ENCODE measurements around the gene NRP2. TPM values are rescaled to one million over a fixed set of nuclear protein-coding genes. Genes with fewer than 3 reads are reported as not detected.

Gene NRP2
- polyA plus RNA-seq, 2 of the 4 experiments (the other 2 are of a cell fraction) = 144 to 159 TPM

GRCh38 chr2:205655779-205656456, 26.4 kb upstream of the NRP2 start:
- no peaks in the 10 kb centered on the region for H3K9me3 ChIP-seq
- POLR2A ChIA-PET = no interaction called here
- H3K27ac ChIP-seq = no peak overlapping the region
- 47% methylated on average over 6 of the region's 6 CpGs for WGBS (ENCODE audit: missing lambda C conversion rate)
- H3K4me2 ChIP-seq = no peak overlapping the region
- H3K4me1 ChIP-seq = peaks cover 10% of the 10 kb centered on the region
- CTCF ChIA-PET = no interaction called here
- no peak overlapping the region for H3K4me3 ChIP-seq
- no peak for TF ChIP-seq NR3C1 (IDR thresholded peaks at IDR 0.05)
- no peak for TF ChIP-seq RCOR1 (IDR thresholded peaks at IDR 0.05; ENCODE audit: low read depth, low read length)
- no peak for TF ChIP-seq REST (IDR thresholded peaks at IDR 0.05)
- TF ChIP-seq USF2 (IDR thresholded peaks at IDR 0.05) = no peak
- no peak for TF ChIP-seq E2F6 (IDR thresholded peaks at IDR 0.05; ENCODE audit: borderline replicate concordance, low read depth)
- no peak for TF ChIP-seq PBX3 (IDR thresholded peaks at IDR 0.05)
- TF ChIP-seq POLR2AphosphoS2 (conservative IDR thresholded peaks at IDR 0.05; ENCODE audit: low read length) = no peak
- no peak for TF ChIP-seq MAX (IDR thresholded peaks at IDR 0.05)
- no peak for TF ChIP-seq HES2 (IDR thresholded peaks at IDR 0.05)
- TF ChIP-seq NFE2L2 (conservative IDR thresholded peaks at IDR 0.05; ENCODE audit: low read length) = no peak
- TF ChIP-seq ATOH8 (CRISPR knock-in tag; IDR thresholded peaks at IDR 0.05; ENCODE audit: low read depth) = no peak
- ATAC-seq = no peak
- FAIRE-seq = no peak
- no peak for DNase-seq (ENCODE audit: low read depth in 1 of 2, low spot score in 1 of 2)

- no peaks in the 10 kb centered on the region for H3K9me3 ChIP-seq
- no peak for ATAC-seq
- TF ChIP-seq RAD21 (conservative IDR thresholded peaks at IDR 0.05 in 1 of 2, IDR thresholded peaks at IDR 0.05 in 1 of 2) (no peak), NFE2L2 (conservative IDR thresholded peaks at IDR 0.05; ENCODE audit: low read length) (no peak), SREBF2 (IDR thresholded peaks at IDR 0.05) (no peak), FOXS1 (CRISPR knock-in tag; IDR thresholded peaks at IDR 0.05) (no peak), HEYL (CRISPR knock-in tag; IDR thresholded peaks at IDR 0.05) (no peak), BHLHE40 (IDR thresholded peaks at IDR 0.05; ENCODE audit: low read depth, low read length) (no peak), EP300 (IDR thresholded peaks at IDR 0.05) (no peak), JUN (IDR thresholded peaks at IDR 0.05) (no peak), ATOH8 (CRISPR knock-in tag; IDR thresholded peaks at IDR 0.05; ENCODE audit: low read depth) (no peak), MAZ (IDR thresholded peaks at IDR 0.05; ENCODE audit: borderline replicate concordance, low read depth, low read length) (no peak)
- H3K4me3 ChIP-seq = no peak overlapping the region
- DNase-seq (ENCODE audit: low read depth in 1 of 2, low spot score in 1 of 2) = no peak
- H3K4me2 ChIP-seq = no peak overlapping the region
- H3K27ac ChIP-seq = no peak overlapping the region
- H3K4me1 ChIP-seq = peaks cover 10% of the 10 kb centered on the region
- CTCF ChIA-PET = no interaction called here
- FAIRE-seq = no peak
- POLR2A ChIA-PET = no interaction called here
- 37% methylated on average over 7 of the region's 7 CpGs for WGBS (ENCODE audit: missing lambda C conversion rate)
Measured at GRCh38 chr2:205656461-205656860, 25.8 kb upstream of the NRP2 start.

All from A549 (cell line).